Mononuclear cell (primary cell): ENCODE measurements around the gene TENT4A. TPM values are rescaled to one million over a fixed set of nuclear protein-coding genes. Genes with fewer than 3 reads are reported as not detected.
"Not testable (repeated sequence)": the region's sequence is repeated elsewhere in the genome, so short reads cannot be mapped to it uniquely, and the experiment has no call there.

Source experiments
- H3K27me3 ChIP-seq: 2 replicates; pipeline ENCODE4 v1.6.0; 2011; ENCODE audit warnings: low read length, control low read depth; ENCODE audit not compliant: insufficient read depth
- H3K4me1 ChIP-seq: 2 replicates; pipeline ENCODE4 v1.5.1; 2011; ENCODE audit warnings: mild to moderate bottlenecking, low read length, control low read depth; ENCODE audit not compliant: insufficient read depth
- H3K4me3 ChIP-seq: 2 replicates; pipeline ENCODE4 v1.5.1; 2011; ENCODE audit warnings: mild to moderate bottlenecking, low read length, moderate library complexity
- H3K9me3 ChIP-seq: 2 replicates; pipeline ENCODE4 v1.5.1; 2011; ENCODE audit warnings: low read depth, mild to moderate bottlenecking, control low read depth, low read length
- total RNA-seq: library from RNA; depleted of rRNA; stranded (reverse); fragments of >200 nt; gene quantifications from one replicate; pipeline ENCODE4 v1.2.3, GENCODE V29; 2012

TENT4A gene
- total RNA-seq, 1 donor, result 38.9 TPM

- peaks cover 22% of the 10 kb centered on the region for H3K4me1 ChIP-seq
- H3K27me3 ChIP-seq, result no peaks in the 10 kb centered on the region
- no peak overlapping the region for H3K4me3 ChIP-seq
- no peaks in the 10 kb centered on the region for H3K9me3 ChIP-seq
Measured at GRCh38 chr5:6768590-6769230, 55.5 kb downstream of the TENT4A start.

- peaks cover 29% of the 10 kb centered on the region for H3K4me1 ChIP-seq
Measured at GRCh38 chr5:6770826-6771607, 57.8 kb downstream of the TENT4A start.

GRCh38 chr5:6772886-6773285 lies 59.7 kb downstream of the TENT4A start:
- H3K4me3 ChIP-seq, result no peak overlapping the region
- peaks cover 14% of the 10 kb centered on the region for H3K4me1 ChIP-seq
- no peaks in the 10 kb centered on the region for H3K9me3 ChIP-seq
- H3K27me3 ChIP-seq, result no peaks in the 10 kb centered on the region

More at GRCh38 chr5:6770826-6771607, 57.8 kb downstream of the TENT4A start:
- Histone ChIP-seq H3K27me3 (no peaks in the 10 kb centered on the region), H3K9me3 (no peaks in the 10 kb centered on the region), H3K4me3 (no peak overlapping the region)

GRCh38 chr5:6773342-6774035 lies 60.3 kb downstream of the TENT4A start:
- Histone ChIP-seq H3K4me3 (no peak overlapping the region), H3K4me1 (peaks cover 14% of the 10 kb centered on the region), H3K27me3 (no peaks in the 10 kb centered on the region), H3K9me3 (no peaks in the 10 kb centered on the region)

GRCh38 chr5:6774207-6774606 lies 61.0 kb downstream of the TENT4A start:
- H3K4me3 ChIP-seq, H3K27me3 ChIP-seq, H3K9me3 ChIP-seq: not testable (repeated sequence)
- peaks cover 14% of the 10 kb centered on the region for H3K4me1 ChIP-seq

GRCh38 chr5:6774721-6775204 lies 61.5 kb downstream of the TENT4A start:
- no peaks in the 10 kb centered on the region for H3K27me3 ChIP-seq
- H3K4me1 ChIP-seq, result peaks cover 14% of the 10 kb centered on the region
- no peaks in the 10 kb centered on the region for H3K9me3 ChIP-seq
- no peak overlapping the region for H3K4me3 ChIP-seq

- no peaks in the 10 kb centered on the region for H3K27me3 ChIP-seq
- peaks cover 14% of the 10 kb centered on the region for H3K4me1 ChIP-seq
- no peaks in the 10 kb centered on the region for H3K9me3 ChIP-seq
- no peak overlapping the region for H3K4me3 ChIP-seq
Measured at GRCh38 chr5:6775571-6775970, 62.3 kb downstream of the TENT4A start.

GRCh38 chr5:6780802-6781391 lies 67.7 kb downstream of the TENT4A start:
- no peaks in the 10 kb centered on the region for H3K27me3 ChIP-seq
- H3K9me3 ChIP-seq, result no peaks in the 10 kb centered on the region
- H3K4me3 ChIP-seq, result no peak overlapping the region
- peaks cover 7% of the 10 kb centered on the region for H3K4me1 ChIP-seq

GRCh38 chr5:6781716-6782115 lies 68.5 kb downstream of the TENT4A start:
- Histone ChIP-seq H3K9me3 (no peaks in the 10 kb centered on the region), H3K4me1 (peaks cover 16% of the 10 kb centered on the region), H3K27me3 (no peaks in the 10 kb centered on the region), H3K4me3 (no peak overlapping the region)

GRCh38 chr5:6783787-6784186 lies 70.6 kb downstream of the TENT4A start:
- H3K4me1 ChIP-seq, result peaks cover 29% of the 10 kb centered on the region
- H3K9me3 ChIP-seq, result no peaks in the 10 kb centered on the region
- H3K4me3 ChIP-seq, result no peak overlapping the region
- H3K27me3 ChIP-seq, result no peaks in the 10 kb centered on the region

GRCh38 chr5:6784481-6784880 lies 71.2 kb downstream of the TENT4A start:
- Histone ChIP-seq H3K4me1 (peaks cover 29% of the 10 kb centered on the region), H3K27me3 (no peaks in the 10 kb centered on the region), H3K4me3 (no peak overlapping the region), H3K9me3 (no peaks in the 10 kb centered on the region)

GRCh38 chr5:6785161-6785860 lies 72.1 kb downstream of the TENT4A start:
- Histone ChIP-seq H3K9me3 (no peaks in the 10 kb centered on the region), H3K4me1 (peaks cover 29% of the 10 kb centered on the region), H3K4me3 (no peak overlapping the region), H3K27me3 (no peaks in the 10 kb centered on the region)

- H3K9me3 ChIP-seq, result no peaks in the 10 kb centered on the region
- H3K27me3 ChIP-seq, result no peaks in the 10 kb centered on the region
- peaks cover 29% of the 10 kb centered on the region for H3K4me1 ChIP-seq
Measured at GRCh38 chr5:6785861-6786180, 72.6 kb downstream of the TENT4A start.

GRCh38 chr5:6786786-6787495 lies 73.7 kb downstream of the TENT4A start:
- no peaks in the 10 kb centered on the region for H3K9me3 ChIP-seq
- H3K4me3 ChIP-seq, result no peak overlapping the region
- no peaks in the 10 kb centered on the region for H3K27me3 ChIP-seq
- peaks cover 29% of the 10 kb centered on the region for H3K4me1 ChIP-seq

More at GRCh38 chr5:6785861-6786180, 72.6 kb downstream of the TENT4A start:
- no peak overlapping the region for H3K4me3 ChIP-seq
